Purkinje cell (primary cell): Measurements from ENCODE around the gene PRR22. TPM values are rescaled to one million over a fixed set of nuclear protein-coding genes. Genes with fewer than 3 reads are reported as not detected.

ENCODE experiments used
- polyA plus RNA-seq: library from polyadenylated mRNA; unstranded; fragments of >200 nt; fragmentation: Nextera tagmentation; gene quantifications from 2 replicates; pipeline ENCODE4 v1.2.1, GENCODE V29; 2014

The PRR22 gene
- polyA plus RNA-seq: not detected in 2 replicates

GRCh38 chr19:5784581-5785147 lies at the start of gene PRR22:
Gene PRR22, minus strand, starts transcription at chr19:5784746. Its CDS starts 86 bp downstream, at chr19:5784660.

GRCh38 chr19:5804516-5805461 lies 20.2 kb upstream of the PRR22 start, which contains the start of gene NRTN:
Gene NRTN, plus strand, starts transcription at chr19:5805067. Its CDS starts 19,099 bp downstream, at chr19:5824166.

GRCh38 chr19:5790559-5791520 lies 6.3 kb upstream of the PRR22 start, which contains the start of gene DUS3L:
Gene DUS3L, minus strand, starts transcription at chr19:5791163. Its CDS starts 22 bp downstream, at chr19:5791141.

Other genes with a start within 250 kb of the PRR22 start
- gene TINCR, start 216.8 kb downstream of the PRR22 start, polyA plus RNA-seq: 1.4 TPM in 1 of 2 replicates, not detected in the other
- gene SAFB2, start 162.0 kb downstream of the PRR22 start, polyA plus RNA-seq: 7.2 and 10.8 TPM in 2 replicates
- 6.2 and 13.3 TPM in 2 replicates for gene SAFB, start 161.7 kb downstream of the PRR22 start, polyA plus RNA-seq
- 52.4 and 55.3 TPM in 2 replicates for gene MICOS13, start 104.2 kb downstream of the PRR22 start, polyA plus RNA-seq
- gene HSD11B1L, start 103.7 kb downstream of the PRR22 start, polyA plus RNA-seq: 3.2 and 10.9 TPM in 2 replicates
- 662 and 689 TPM in 2 replicates for gene RPL36, start 94.5 kb downstream of the PRR22 start, polyA plus RNA-seq
- gene LONP1, start 64.6 kb downstream of the PRR22 start, polyA plus RNA-seq: 3.7 and 4.3 TPM in 2 replicates
- not detected in 2 replicates for gene CATSPERD, start 64.1 kb downstream of the PRR22 start, polyA plus RNA-seq
- 1.2 and 2.3 TPM in 2 replicates for gene DUS3L, start 6.4 kb upstream of the PRR22 start, polyA plus RNA-seq
- gene NRTN, start 20.3 kb upstream of the PRR22 start, polyA plus RNA-seq: not detected in 2 replicates
- not detected in 2 replicates for gene FUT6, start 55.0 kb upstream of the PRR22 start, polyA plus RNA-seq
- gene FUT3, start 66.7 kb upstream of the PRR22 start, polyA plus RNA-seq: not detected in 2 replicates
- gene FUT5, start 85.8 kb upstream of the PRR22 start, polyA plus RNA-seq: not detected in 2 replicates
- gene NDUFA11, start 119.0 kb upstream of the PRR22 start, polyA plus RNA-seq: 425 and 432 TPM in 2 replicates
- gene VMAC, start 120.1 kb upstream of the PRR22 start, polyA plus RNA-seq: not detected in 2 replicates
- 0.13 TPM in 1 of 2 replicates, not detected in the other for gene CAPS, start 129.5 kb upstream of the PRR22 start, polyA plus RNA-seq
- gene RANBP3, start 193.4 kb upstream of the PRR22 start, polyA plus RNA-seq: 5.1 and 5.3 TPM in 2 replicates